SK-N-SH treated with all-trans-retinoic acid at 6 μM for 48 hours (cell line): ENCODE data around the gene PAX5.

ENCODE experiments used
- ATAC-seq: fragments of 200-7000 bp; cut with Tn5 transposase; 3 replicates; pipeline ENCODE4 v1.9.1; 2020; ENCODE audit warnings: mild to moderate bottlenecking, moderate library complexity
- ARNTL ChIP-seq: fragments of 450-650 bp; formaldehyde crosslinking; IDR thresholded peaks from 2 replicates; pipeline ENCODE4 v1.5.0; 2020; ENCODE audit warnings: low read depth, mild to moderate bottlenecking, moderate library complexity, borderline replicate concordance
- BACH2 ChIP-seq: fragments of 250-450 bp; sonication (Bioruptor Pico); IDR thresholded peaks from 2 replicates; pipeline ENCODE4 v1.9.0; 2021; ENCODE audit warnings: mild to moderate bottlenecking, borderline replicate concordance
- CSDC2 ChIP-seq: fragments of 250-450 bp; sonication (Bioruptor Pico); IDR thresholded peaks from 2 replicates; pipeline ENCODE4 v1.5.0; 2020; ENCODE audit warnings: mild to moderate bottlenecking, moderate library complexity
- ESRRG ChIP-seq: fragments of 250-450 bp; sonication (Bioruptor Pico); IDR thresholded peaks from 2 replicates; pipeline ENCODE4 v1.6.1; 2021; ENCODE audit warnings: mild to moderate bottlenecking
- GLIS3 ChIP-seq: fragments of 250-450 bp; sonication (Bioruptor Pico); IDR thresholded peaks from 2 replicates; pipeline ENCODE4 v1.5.0; 2020; ENCODE audit warnings: mild to moderate bottlenecking, moderate library complexity
- ISL1 ChIP-seq: fragments of 250-450 bp; sonication (Bioruptor Pico); IDR thresholded peaks from 2 replicates; pipeline ENCODE4 v2.1.2; 2022; ENCODE audit warnings: mild to moderate bottlenecking, moderate library complexity
- OSR1 ChIP-seq: fragments of 250-450 bp; sonication (Bioruptor Pico); IDR thresholded peaks from 2 replicates; pipeline ENCODE4 v1.8.0; 2022; ENCODE audit warnings: moderate library complexity, mild to moderate bottlenecking, inconsistent platforms
- PPARA ChIP-seq: fragments of 250-450 bp; sonication (Bioruptor Pico); IDR thresholded peaks from 2 replicates; pipeline ENCODE4 v1.5.0; 2020; ENCODE audit warnings: mild to moderate bottlenecking, borderline replicate concordance
- RARB ChIP-seq: fragments of 250-450 bp; sonication (Bioruptor Pico); IDR thresholded peaks from 2 replicates; pipeline ENCODE4 v1.8.0; 2021; ENCODE audit warnings: mild to moderate bottlenecking, moderate library complexity
- SNAI2 ChIP-seq: fragments of 250-450 bp; sonication (Bioruptor Pico); IDR thresholded peaks from 2 replicates; pipeline ENCODE4 v1.5.0; 2020; ENCODE audit warnings: mild to moderate bottlenecking, moderate library complexity
- TCF4 ChIP-seq: fragments of 250-450 bp; sonication (Bioruptor Pico); IDR thresholded peaks from 2 replicates; pipeline ENCODE4 v1.8.0; 2021; ENCODE audit warnings: mild to moderate bottlenecking, moderate library complexity, borderline replicate concordance
- TOX ChIP-seq: fragments of 250-450 bp; sonication (Bioruptor Pico); IDR thresholded peaks from 2 replicates; pipeline ENCODE4 v1.8.0; 2021; ENCODE audit warnings: mild to moderate bottlenecking, moderate library complexity, borderline replicate concordance
- ZC3H10 ChIP-seq: fragments of 250-450 bp; sonication (Bioruptor Pico); IDR thresholded peaks from 2 replicates; pipeline ENCODE4 v1.5.1; 2021; ENCODE audit warnings: mild to moderate bottlenecking, moderate library complexity
- ZNF565 ChIP-seq: fragments of 450-650 bp; formaldehyde crosslinking; conservative IDR thresholded peaks from 2 replicates; pipeline ENCODE4 v1.5.0; 2020; ENCODE audit warnings: low read depth, mild to moderate bottlenecking, moderate library complexity
- ZNF8 ChIP-seq: fragments of 450-650 bp; formaldehyde crosslinking; IDR thresholded peaks from 2 replicates; pipeline ENCODE4 v1.5.0; 2020; ENCODE audit warnings: mild to moderate bottlenecking, moderate library complexity
- TF ChIP-seq, protein P1 (sequence below): fragments of 250-450 bp; sonication (Bioruptor Pico); IDR thresholded peaks from 2 replicates; pipeline ENCODE4 v1.8.0; 2021; ENCODE audit warnings: low read depth, mild to moderate bottlenecking, moderate library complexity, borderline replicate concordance
- TF ChIP-seq, protein P2 (sequence below): fragments of 250-450 bp; sonication (Bioruptor Pico); IDR thresholded peaks from 2 replicates; pipeline ENCODE4 v1.5.1; 2021; ENCODE audit warnings: mild to moderate bottlenecking, moderate library complexity
- TF ChIP-seq, protein P3 (sequence below): fragments of 250-450 bp; sonication (Bioruptor Pico); IDR thresholded peaks from 2 replicates; pipeline ENCODE4 v1.8.0; 2020; ENCODE audit warnings: mild to moderate bottlenecking, moderate library complexity, borderline replicate concordance
- TF ChIP-seq, protein P4 (sequence below): fragments of 250-450 bp; sonication (Bioruptor Pico); IDR thresholded peaks from 2 replicates; pipeline ENCODE4 v1.5.1; 2020; ENCODE audit warnings: low read depth, mild to moderate bottlenecking, moderate library complexity
- TF ChIP-seq, protein P5 (sequence below): fragments of 250-450 bp; sonication (Bioruptor Pico); IDR thresholded peaks from 2 replicates; pipeline ENCODE4 v1.5.0; 2020; ENCODE audit warnings: mild to moderate bottlenecking, moderate library complexity

Gene PAX5

DNA sequence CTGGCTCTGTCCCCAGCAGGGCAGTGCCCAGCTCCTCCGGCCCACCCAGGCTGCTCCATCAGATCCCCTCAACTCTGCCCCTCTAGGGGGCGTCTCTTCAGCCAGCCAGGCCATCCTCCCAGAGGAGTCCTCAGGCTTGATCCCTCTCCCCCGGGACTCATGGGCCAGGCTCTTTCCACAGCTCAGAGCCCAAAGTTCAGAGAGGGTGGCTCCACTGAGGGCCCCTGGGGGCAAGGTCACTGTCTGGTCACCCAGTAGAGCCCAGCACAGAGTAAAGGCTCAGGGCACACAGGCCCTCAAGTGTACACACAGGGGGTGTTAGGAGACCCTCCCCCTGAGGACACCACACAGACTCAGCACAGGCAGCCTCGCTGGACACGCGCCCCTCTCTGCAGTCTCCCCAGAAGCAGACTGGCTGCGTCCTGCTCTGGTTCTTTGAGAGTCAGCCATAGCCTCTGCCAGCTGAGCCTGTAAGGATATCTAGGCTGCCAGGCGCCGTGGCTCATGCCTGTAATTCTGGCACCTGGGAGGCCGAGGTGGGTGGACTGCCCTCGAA lies 64.8 kb downstream of the PAX5 start:
- ATAC-seq, result no peak
- TF ChIP-seq ARNTL (CRISPR knock-in tag) (no peak), BACH2 (no peak), RARB (no peak), TCF4 (CRISPR knock-in tag) (no peak)
- TF ChIP-seq, all 23 proteins: peak for 0

DNA sequence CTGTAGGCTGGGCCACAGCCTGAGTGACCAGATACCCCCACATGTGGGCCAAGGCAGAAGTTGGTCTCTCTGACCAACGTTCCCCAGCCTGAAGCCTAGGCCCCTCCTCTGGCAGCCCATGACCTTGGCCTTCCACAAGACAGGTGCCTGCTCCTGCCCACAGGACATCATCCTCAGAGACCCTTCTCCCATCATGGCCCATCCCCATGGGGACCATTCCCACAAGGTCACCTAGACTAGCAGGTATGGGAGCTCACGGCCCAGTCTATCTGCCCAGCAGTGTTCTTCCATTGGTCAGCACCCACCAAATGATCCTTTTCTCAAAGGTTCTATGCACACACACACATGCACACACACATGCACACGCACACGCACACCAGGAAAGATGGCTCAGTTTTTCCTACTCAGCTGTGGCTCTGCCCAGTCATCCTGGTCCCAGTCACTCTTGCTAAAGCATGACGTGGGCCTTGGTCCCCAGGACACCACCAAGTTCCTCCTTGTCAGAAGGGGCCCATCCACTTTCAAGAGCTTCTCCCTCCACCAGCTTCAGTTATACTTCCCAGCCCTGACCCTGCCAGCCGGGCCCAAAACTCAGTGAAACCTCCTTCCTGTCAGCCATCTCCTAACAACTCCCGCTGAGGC lies 65.4 kb downstream of the PAX5 start:
- no peak for ATAC-seq
- TF ChIP-seq, protein P1, sequence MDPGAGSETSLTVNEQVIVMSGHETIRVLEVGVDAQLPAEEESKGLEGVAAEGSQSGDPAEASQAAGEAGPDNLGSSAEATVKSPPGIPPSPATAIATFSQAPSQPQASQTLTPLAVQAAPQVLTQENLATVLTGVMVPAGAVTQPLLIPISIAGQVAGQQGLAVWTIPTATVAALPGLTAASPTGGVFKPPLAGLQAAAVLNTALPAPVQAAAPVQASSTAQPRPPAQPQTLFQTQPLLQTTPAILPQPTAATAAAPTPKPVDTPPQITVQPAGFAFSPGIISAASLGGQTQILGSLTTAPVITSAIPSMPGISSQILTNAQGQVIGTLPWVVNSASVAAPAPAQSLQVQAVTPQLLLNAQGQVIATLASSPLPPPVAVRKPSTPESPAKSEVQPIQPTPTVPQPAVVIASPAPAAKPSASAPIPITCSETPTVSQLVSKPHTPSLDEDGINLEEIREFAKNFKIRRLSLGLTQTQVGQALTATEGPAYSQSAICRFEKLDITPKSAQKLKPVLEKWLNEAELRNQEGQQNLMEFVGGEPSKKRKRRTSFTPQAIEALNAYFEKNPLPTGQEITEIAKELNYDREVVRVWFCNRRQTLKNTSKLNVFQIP, result no peak
- no peak for TF ChIP-seq OSR1 (CRISPR knock-in tag)
- TF ChIP-seq CSDC2 (CRISPR knock-in tag), result no peak
- TF ChIP-seq, protein P2, sequence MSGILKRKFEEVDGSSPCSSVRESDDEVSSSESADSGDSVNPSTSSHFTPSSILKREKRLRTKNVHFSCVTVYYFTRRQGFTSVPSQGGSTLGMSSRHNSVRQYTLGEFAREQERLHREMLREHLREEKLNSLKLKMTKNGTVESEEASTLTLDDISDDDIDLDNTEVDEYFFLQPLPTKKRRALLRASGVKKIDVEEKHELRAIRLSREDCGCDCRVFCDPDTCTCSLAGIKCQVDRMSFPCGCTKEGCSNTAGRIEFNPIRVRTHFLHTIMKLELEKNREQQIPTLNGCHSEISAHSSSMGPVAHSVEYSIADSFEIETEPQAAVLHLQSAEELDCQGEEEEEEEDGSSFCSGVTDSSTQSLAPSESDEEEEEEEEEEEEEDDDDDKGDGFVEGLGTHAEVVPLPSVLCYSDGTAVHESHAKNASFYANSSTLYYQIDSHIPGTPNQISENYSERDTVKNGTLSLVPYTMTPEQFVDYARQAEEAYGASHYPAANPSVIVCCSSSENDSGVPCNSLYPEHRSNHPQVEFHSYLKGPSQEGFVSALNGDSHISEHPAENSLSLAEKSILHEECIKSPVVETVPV, result no peak
- TF ChIP-seq, protein P3, sequence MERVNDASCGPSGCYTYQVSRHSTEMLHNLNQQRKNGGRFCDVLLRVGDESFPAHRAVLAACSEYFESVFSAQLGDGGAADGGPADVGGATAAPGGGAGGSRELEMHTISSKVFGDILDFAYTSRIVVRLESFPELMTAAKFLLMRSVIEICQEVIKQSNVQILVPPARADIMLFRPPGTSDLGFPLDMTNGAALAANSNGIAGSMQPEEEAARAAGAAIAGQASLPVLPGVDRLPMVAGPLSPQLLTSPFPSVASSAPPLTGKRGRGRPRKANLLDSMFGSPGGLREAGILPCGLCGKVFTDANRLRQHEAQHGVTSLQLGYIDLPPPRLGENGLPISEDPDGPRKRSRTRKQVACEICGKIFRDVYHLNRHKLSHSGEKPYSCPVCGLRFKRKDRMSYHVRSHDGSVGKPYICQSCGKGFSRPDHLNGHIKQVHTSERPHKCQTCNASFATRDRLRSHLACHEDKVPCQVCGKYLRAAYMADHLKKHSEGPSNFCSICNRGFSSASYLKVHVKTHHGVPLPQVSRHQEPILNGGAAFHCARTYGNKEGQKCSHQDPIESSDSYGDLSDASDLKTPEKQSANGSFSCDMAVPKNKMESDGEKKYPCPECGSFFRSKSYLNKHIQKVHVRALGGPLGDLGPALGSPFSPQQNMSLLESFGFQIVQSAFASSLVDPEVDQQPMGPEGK (CRISPR knock-in tag), result no peak
- no peak for TF ChIP-seq ESRRG
- TF ChIP-seq ZC3H10, result no peak
- TF ChIP-seq TOX, result no peak
- no peak for TF ChIP-seq RARB
- TF ChIP-seq, protein P4, sequence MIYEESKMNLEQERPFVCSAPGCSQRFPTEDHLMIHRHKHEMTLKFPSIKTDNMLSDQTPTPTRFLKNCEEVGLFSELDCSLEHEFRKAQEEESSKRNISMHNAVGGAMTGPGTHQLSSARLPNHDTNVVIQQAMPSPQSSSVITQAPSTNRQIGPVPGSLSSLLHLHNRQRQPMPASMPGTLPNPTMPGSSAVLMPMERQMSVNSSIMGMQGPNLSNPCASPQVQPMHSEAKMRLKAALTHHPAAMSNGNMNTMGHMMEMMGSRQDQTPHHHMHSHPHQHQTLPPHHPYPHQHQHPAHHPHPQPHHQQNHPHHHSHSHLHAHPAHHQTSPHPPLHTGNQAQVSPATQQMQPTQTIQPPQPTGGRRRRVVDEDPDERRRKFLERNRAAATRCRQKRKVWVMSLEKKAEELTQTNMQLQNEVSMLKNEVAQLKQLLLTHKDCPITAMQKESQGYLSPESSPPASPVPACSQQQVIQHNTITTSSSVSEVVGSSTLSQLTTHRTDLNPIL (CRISPR knock-in tag), result no peak
- no peak for TF ChIP-seq SNAI2 (CRISPR knock-in tag)
- TF ChIP-seq, protein P5, sequence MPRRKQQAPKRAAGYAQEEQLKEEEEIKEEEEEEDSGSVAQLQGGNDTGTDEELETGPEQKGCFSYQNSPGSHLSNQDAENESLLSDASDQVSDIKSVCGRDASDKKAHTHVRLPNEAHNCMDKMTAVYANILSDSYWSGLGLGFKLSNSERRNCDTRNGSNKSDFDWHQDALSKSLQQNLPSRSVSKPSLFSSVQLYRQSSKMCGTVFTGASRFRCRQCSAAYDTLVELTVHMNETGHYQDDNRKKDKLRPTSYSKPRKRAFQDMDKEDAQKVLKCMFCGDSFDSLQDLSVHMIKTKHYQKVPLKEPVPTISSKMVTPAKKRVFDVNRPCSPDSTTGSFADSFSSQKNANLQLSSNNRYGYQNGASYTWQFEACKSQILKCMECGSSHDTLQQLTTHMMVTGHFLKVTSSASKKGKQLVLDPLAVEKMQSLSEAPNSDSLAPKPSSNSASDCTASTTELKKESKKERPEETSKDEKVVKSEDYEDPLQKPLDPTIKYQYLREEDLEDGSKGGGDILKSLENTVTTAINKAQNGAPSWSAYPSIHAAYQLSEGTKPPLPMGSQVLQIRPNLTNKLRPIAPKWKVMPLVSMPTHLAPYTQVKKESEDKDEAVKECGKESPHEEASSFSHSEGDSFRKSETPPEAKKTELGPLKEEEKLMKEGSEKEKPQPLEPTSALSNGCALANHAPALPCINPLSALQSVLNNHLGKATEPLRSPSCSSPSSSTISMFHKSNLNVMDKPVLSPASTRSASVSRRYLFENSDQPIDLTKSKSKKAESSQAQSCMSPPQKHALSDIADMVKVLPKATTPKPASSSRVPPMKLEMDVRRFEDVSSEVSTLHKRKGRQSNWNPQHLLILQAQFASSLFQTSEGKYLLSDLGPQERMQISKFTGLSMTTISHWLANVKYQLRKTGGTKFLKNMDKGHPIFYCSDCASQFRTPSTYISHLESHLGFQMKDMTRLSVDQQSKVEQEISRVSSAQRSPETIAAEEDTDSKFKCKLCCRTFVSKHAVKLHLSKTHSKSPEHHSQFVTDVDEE (CRISPR knock-in tag), result no peak
- TF ChIP-seq ISL1 (CRISPR knock-in tag), result no peak
- no peak for TF ChIP-seq BACH2
- no peak for TF ChIP-seq GLIS3
- TF ChIP-seq ZNF8 (CRISPR knock-in tag), result no peak
- no peak for TF ChIP-seq ARNTL (CRISPR knock-in tag)
- TF ChIP-seq, all 23 proteins: peak for 0

DNA sequence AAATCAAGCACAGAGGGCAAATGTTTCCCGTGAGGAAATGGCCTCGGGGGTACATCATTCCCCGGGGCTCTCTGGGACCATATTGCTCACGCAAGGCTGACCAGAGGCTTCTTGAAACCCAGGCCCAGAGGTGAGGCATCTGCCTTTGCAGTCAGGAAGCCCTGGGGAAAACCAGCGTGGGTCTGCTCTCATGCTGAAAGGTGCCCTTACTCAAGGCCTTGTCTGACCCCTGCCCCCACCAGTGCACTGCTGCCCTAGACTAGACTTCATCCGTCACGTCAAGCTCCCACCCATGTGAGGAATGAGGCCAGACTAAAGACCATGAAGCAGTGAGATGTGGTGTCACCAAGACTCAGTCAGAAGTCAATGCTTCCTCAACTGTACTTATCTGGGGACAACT lies 66.1 kb downstream of the PAX5 start:
- no peak for ATAC-seq
- TF ChIP-seq ISL1 (CRISPR knock-in tag), result no peak
- TF ChIP-seq PPARA (CRISPR knock-in tag), result no peak
- TF ChIP-seq ZC3H10, result no peak
- no peak for TF ChIP-seq ZNF565 (CRISPR knock-in tag)
- TF ChIP-seq, protein P5 (CRISPR knock-in tag), result no peak
- TF ChIP-seq, protein P2, result no peak
- TF ChIP-seq, protein P4 (CRISPR knock-in tag), result no peak
- TF ChIP-seq, protein P3 (CRISPR knock-in tag), result no peak
